ENCODE data around the gene CCDC88A.
"Not testable (repeated sequence)": the region's sequence is repeated elsewhere in the genome, so short reads cannot be mapped to it uniquely, and the experiment has no call there.

The CCDC88A gene

GRCh38 chr2:55282110-55282917 is 137.3 kb downstream of the CCDC88A start:
- H3K27ac ChIP-seq (ENCODE audit: low read depth, low read length): peak overlapping the region; percentile 100
- H3K9me3 ChIP-seq (ENCODE audit: insufficient read depth, low read depth, low read length): no peaks in the 10 kb centered on the region
- peaks cover 32% of the 10 kb centered on the region for H3K4me1 ChIP-seq (ENCODE audit: insufficient read depth, low read length)
- no peaks in the 10 kb centered on the region for H3K27me3 ChIP-seq (ENCODE audit: insufficient read depth, low read length)
- WGBS: 59% methylated on average over 60 of the region's 60 CpGs
- H3K36me3 ChIP-seq (ENCODE audit: insufficient read depth, low read length): 0 out of 2 replicates have a peak, but pooled peaks cover under 1% of the 10 kb centered on the region
- H3K9ac ChIP-seq (ENCODE audit: low read depth, low read length): peak overlapping the region; percentile 80
- H3K4me3 ChIP-seq (ENCODE audit: low read length): peak overlapping the region; percentile 61

DNA sequence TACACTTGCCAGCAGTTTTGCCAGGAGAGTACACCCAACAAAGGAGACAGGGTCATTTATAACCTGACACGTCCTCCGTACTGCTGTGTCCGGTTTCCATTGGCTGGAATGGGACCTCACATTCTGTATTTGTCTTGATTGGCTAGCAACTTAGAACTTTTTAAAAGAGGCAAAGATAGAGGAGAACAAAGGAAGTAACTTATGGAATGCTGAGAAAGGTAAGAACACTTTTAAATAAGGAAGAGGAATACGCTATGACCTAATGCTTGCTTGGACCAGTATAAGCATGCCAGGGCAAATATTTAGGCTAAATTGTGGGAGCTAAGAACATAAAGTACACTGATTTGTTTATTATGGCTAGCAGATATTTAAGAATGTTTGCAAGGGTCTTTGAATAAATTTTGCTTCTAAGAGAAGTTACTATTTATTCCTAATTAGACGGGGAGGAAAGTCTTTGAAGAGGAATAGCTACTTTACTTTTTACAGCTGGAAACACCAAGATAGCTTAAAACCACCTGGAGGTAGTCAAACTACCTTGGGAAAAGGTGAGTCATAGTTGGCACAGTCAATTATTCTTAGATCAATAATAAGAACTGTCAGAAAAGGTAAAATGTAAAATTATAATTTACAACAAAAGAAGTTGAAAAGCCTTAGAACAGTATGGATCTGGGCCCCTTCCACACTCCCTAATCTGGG is 138.7 kb downstream of the CCDC88A start:
- H3K4me3 ChIP-seq (ENCODE audit: low read length); H3K9me3 ChIP-seq (ENCODE audit: insufficient read depth, low read depth, low read length); H3K36me3 ChIP-seq (ENCODE audit: insufficient read depth, low read length); H3K27me3 ChIP-seq (ENCODE audit: insufficient read depth, low read length): not testable (repeated sequence)
- Histone ChIP-seq H3K27ac (ENCODE audit: low read depth, low read length) (peak overlapping the region; percentile 100; the same call in 1 of the 2 replicates), H3K4me1 (ENCODE audit: insufficient read depth, low read length) (peaks cover 29% of the 10 kb centered on the region), H3K9ac (ENCODE audit: low read depth, low read length) (peak overlapping the region; percentile 85)
- 94% methylated on average over 4 of the region's 5 CpGs for WGBS

GRCh38 chr2:55279859-55280424 is 139.7 kb downstream of the CCDC88A start:
- peak overlapping the region; percentile 100 for H3K27ac ChIP-seq (ENCODE audit: low read depth, low read length)
- 6% methylated on average over 6 of the region's 7 CpGs for WGBS

GRCh38 chr2:55279214-55279835 is 140.3 kb downstream of the CCDC88A start:
- Histone ChIP-seq H3K9ac (ENCODE audit: low read depth, low read length) (peak overlapping the region; percentile 67), H3K4me1 (ENCODE audit: insufficient read depth, low read length) (peaks cover 29% of the 10 kb centered on the region), H3K4me3 (ENCODE audit: low read length) (peak overlapping the region; percentile 34), H3K27ac (ENCODE audit: low read depth, low read length) (peak overlapping the region; percentile 94)
- H3K27me3 ChIP-seq (ENCODE audit: insufficient read depth, low read length); H3K9me3 ChIP-seq (ENCODE audit: insufficient read depth, low read depth, low read length); H3K36me3 ChIP-seq (ENCODE audit: insufficient read depth, low read length): not testable (repeated sequence)
- 13% methylated on average over 10 of the region's 10 CpGs for WGBS

More at GRCh38 chr2:55279859-55280424, 139.7 kb downstream of the CCDC88A start:
- peak overlapping the region; percentile 46 for H3K4me3 ChIP-seq (ENCODE audit: low read length)
- H3K9ac ChIP-seq (ENCODE audit: low read depth, low read length): peak overlapping the region; percentile 85
- H3K27me3 ChIP-seq (ENCODE audit: insufficient read depth, low read length); H3K36me3 ChIP-seq (ENCODE audit: insufficient read depth, low read length); H3K9me3 ChIP-seq (ENCODE audit: insufficient read depth, low read depth, low read length): not testable (repeated sequence)
- H3K4me1 ChIP-seq (ENCODE audit: insufficient read depth, low read length): peaks cover 29% of the 10 kb centered on the region

DNA sequence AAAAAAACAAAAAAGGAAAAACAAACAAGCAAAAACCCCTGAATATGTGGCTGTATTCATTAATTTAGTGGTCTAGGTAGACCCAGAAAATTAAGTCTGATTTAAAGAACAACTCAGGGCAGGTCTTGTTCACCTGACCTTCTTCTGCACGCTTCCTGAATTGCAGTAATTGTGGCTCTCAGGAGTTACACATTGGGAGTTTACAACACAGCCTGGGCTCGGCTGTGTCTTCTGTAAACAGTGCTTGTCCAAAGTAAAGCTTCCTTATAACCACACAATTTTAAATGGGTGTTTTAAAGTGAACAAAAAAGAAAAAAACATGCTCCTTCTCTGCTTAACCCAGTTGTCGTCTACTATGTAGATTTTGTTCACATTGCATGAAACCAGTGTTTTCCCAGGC is 142.3 kb downstream of the CCDC88A start:
- Histone ChIP-seq H3K4me3 (ENCODE audit: low read length) (no peak overlapping the region), H3K27ac (ENCODE audit: low read depth, low read length) (peak overlapping the region; percentile 48; the same call in 1 of the 2 replicates), H3K9ac (ENCODE audit: low read depth, low read length) (no peak overlapping the region), H3K9me3 (ENCODE audit: insufficient read depth, low read depth, low read length) (no peaks in the 10 kb centered on the region), H3K4me1 (ENCODE audit: insufficient read depth, low read length) (peaks cover 29% of the 10 kb centered on the region), H3K27me3 (ENCODE audit: insufficient read depth, low read length) (no peaks in the 10 kb centered on the region), H3K36me3 (ENCODE audit: insufficient read depth, low read length) (no peaks in the 10 kb centered on the region)
- 96% methylated on average over 3 of the region's 3 CpGs for WGBS

- not testable (repeated sequence) for H3K9ac ChIP-seq (ENCODE audit: low read depth, low read length); H3K4me3 ChIP-seq (ENCODE audit: low read length); H3K9me3 ChIP-seq (ENCODE audit: insufficient read depth, low read depth, low read length); H3K27me3 ChIP-seq (ENCODE audit: insufficient read depth, low read length); H3K36me3 ChIP-seq (ENCODE audit: insufficient read depth, low read length); H3K27ac ChIP-seq (ENCODE audit: low read depth, low read length)
- WGBS: 87% methylated on average over 1 of the region's 2 CpGs
- H3K4me1 ChIP-seq (ENCODE audit: insufficient read depth, low read length): peaks cover 19% of the 10 kb centered on the region
Observed at GRCh38 chr2:55274346-55274745, 145.3 kb downstream of the CCDC88A start.

DNA sequence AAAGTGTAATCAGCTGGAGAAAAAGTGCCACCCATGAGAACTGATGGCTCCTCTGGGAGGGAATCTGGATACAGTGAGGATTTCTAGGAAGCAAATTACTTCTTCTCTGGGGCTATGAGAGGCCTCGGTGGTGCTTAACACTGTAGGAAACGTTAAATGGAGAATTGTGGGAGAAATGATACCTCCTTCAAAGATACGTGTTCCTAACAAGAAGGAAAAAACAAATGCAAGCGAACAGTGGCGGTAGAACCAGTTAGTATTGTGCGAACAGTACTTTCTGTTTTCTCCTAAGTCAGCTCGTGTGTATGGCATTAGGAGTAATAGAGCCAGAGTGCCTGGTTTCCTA is 150.0 kb downstream of the CCDC88A start:
- H3K36me3 ChIP-seq (ENCODE audit: insufficient read depth, low read length): peaks cover 25% of the 10 kb centered on the region
- no peaks in the 10 kb centered on the region for H3K9me3 ChIP-seq (ENCODE audit: insufficient read depth, low read depth, low read length)
- H3K27ac ChIP-seq (ENCODE audit: low read depth, low read length): peak overlapping the region; percentile 60
- H3K9ac ChIP-seq (ENCODE audit: low read depth, low read length): peak overlapping the region; percentile 94; the same call in 1 of the 2 replicates
- H3K27me3 ChIP-seq (ENCODE audit: insufficient read depth, low read length): no peaks in the 10 kb centered on the region
- WGBS: 72% methylated on average over 7 of the region's 7 CpGs
- H3K4me1 ChIP-seq (ENCODE audit: insufficient read depth, low read length): peaks cover 4% of the 10 kb centered on the region; the same call in 1 of the 2 replicates
- H3K4me3 ChIP-seq (ENCODE audit: low read length): peak overlapping the region; percentile 96

- Histone ChIP-seq H3K4me1 (ENCODE audit: insufficient read depth, low read length) (peaks cover 4% of the 10 kb centered on the region; the same call in 1 of the 2 replicates), H3K4me3 (ENCODE audit: low read length) (peak within 1 kb of the TSS; percentile 96), H3K27ac (ENCODE audit: low read depth, low read length) (peak within 1 kb of the TSS; percentile 82), H3K27me3 (ENCODE audit: insufficient read depth, low read length) (no peaks in the 10 kb centered on the region), H3K9me3 (ENCODE audit: insufficient read depth, low read depth, low read length) (no peaks in the 10 kb centered on the region), H3K9ac (ENCODE audit: low read depth, low read length) (peak within 1 kb of the TSS; percentile 94), H3K36me3 (ENCODE audit: insufficient read depth, low read length) (peaks cover 31% of the 10 kb centered on the region)
- under 1% methylated on average over 43 of the region's 43 CpGs for WGBS
Observed at GRCh38 chr2:55268907-55269644, 150.6 kb downstream of the CCDC88A start, which contains the start of gene MTIF2. Gene MTIF2, minus strand, starts transcription at chr2:55269231. Its CDS starts 5,373 bp downstream, at chr2:55263858.

DNA sequence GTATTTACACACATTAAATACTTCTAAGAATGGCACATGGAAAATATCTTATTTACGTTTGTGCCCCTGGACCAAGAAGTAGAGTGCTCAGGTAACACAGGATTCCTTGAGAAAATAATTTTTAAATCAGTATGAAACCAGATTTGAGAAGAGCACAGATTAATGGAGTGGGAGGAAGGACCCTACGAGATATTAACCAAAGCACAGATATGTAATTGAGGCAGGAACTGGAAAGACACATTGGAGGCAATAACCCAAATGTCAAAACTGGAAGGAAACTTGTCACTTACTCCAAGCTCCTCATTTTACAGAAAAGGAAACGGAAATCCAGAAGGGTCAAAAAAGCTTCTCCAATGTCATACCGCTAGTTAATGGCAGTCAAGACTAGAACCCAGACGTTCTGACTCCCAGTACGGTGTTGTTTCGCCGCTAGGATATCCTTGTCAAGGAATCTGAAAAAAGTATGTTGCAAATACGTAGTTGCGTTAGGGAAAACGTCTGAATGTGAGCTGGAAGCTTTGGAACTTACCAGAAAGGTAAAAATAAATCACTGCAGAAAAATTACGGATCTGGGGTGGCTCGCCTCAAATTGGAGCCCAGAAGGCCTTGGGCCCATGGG is 151.3 kb downstream of the CCDC88A start:
- H3K9me3 ChIP-seq (ENCODE audit: insufficient read depth, low read depth, low read length): no peaks in the 10 kb centered on the region
- 22% methylated on average over 13 of the region's 13 CpGs for WGBS
- peak overlapping the region; percentile 82 for H3K27ac ChIP-seq (ENCODE audit: low read depth, low read length)
- no peaks in the 10 kb centered on the region for H3K27me3 ChIP-seq (ENCODE audit: insufficient read depth, low read length)
- peak overlapping the region; percentile 96 for H3K4me3 ChIP-seq (ENCODE audit: low read length)
- H3K36me3 ChIP-seq (ENCODE audit: insufficient read depth, low read length): peaks cover 38% of the 10 kb centered on the region
- peak overlapping the region; percentile 94 for H3K9ac ChIP-seq (ENCODE audit: low read depth, low read length)
- H3K4me1 ChIP-seq (ENCODE audit: insufficient read depth, low read length): peaks cover 4% of the 10 kb centered on the region; the same call in 1 of the 2 replicates

DNA sequence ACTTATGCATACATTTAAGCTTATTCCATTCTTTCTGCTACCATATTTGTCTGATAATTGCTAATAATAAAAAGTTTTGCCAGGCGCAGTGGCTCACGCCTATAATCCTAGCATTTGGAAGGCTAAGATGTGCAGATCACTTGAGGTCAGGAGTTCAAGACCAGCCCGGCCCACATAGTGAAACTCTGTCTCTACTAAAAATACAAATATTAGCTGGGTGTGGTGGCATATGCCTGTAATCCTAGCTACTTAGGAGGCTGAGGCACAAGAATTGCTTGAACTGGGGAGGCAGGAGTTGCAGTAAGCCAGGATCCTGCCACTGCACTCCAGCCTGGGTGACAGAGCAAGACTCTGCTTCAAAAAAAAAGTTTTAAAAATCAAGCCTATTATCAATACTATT is 160.1 kb downstream of the CCDC88A start:
- H3K9ac ChIP-seq (ENCODE audit: low read depth, low read length); H3K4me3 ChIP-seq (ENCODE audit: low read length); H3K4me1 ChIP-seq (ENCODE audit: insufficient read depth, low read length); H3K27me3 ChIP-seq (ENCODE audit: insufficient read depth, low read length); H3K9me3 ChIP-seq (ENCODE audit: insufficient read depth, low read depth, low read length); H3K27ac ChIP-seq (ENCODE audit: low read depth, low read length): not testable (repeated sequence)
- peaks cover 81% of the 10 kb centered on the region for H3K36me3 ChIP-seq (ENCODE audit: insufficient read depth, low read length)
- WGBS: 97% methylated on average over 3 of the region's 3 CpGs
